Left lobe of liver (tissue), 2 donors: ENCODE data around the gene ZBTB32. TPM values are rescaled to one million over a fixed set of nuclear protein-coding genes. Genes with fewer than 3 reads are reported as not detected.

Experiments
- ATAC-seq: fragments of 200-7000 bp; cut with Tn5 transposase; one replicate; pipeline ENCODE4 v1.9.1; 2020; ENCODE audit warnings: mild to moderate bottlenecking, moderate library complexity
- DNase-seq: peaks from one replicate; pipeline ENCODE4 v3.0.0-alpha.2; 2020; ENCODE audit warnings: low spot score
- total RNA-seq: library from RNA; stranded (reverse); gene quantifications from one replicate; pipeline ENCODE4 v1.2.1, GENCODE V29; 2021
- donor health status: DM: no; HTN: no; CAD: no; lungs with moderate emphysema.
- donor health status: DM: no; HTN: yes; CAD: no.

Gene ZBTB32
- total RNA-seq, 1 donor from 2014 or later: 0.10 TPM

DNA sequence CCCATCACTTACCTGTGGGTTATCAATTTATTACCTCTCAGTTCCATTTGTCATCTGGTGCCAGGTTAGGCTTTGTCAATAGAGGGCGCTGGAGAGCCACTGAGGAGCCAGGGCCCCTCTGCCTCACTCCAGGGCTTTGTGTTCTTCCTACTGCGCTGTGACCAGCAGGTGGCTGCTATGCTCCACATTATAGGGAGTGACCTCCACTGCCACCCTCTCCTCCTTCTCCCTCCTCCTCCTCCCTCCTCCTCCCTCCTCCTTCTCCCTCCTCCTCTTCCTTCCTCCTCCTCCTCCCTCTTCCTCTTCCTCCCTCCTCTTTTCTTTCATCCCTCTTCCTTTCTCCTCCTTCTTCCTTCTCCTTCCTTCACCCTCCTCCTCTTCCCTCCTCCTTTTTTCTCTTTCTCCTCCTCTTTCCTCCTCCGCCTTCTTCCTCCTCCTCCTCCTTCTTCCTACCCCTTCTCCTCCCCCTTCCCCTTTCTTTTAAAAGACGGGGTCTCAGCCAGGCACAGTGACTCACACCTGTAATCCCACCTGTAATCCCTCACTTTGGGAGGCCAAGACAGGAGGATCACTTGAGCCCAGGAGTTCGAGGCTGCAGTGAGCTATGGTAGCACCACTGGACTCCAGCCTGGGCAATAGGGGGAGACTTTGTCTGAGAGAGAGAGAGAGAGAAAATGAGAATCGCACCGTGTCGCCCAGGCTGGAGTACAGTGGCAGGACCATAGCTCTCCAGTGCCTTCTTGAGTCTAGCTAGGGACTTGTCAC lies 10.3 kb upstream of the ZBTB32 start:
- DNase-seq (peak; percentile 87), ATAC-seq (peak; percentile 100)

- no peak for ATAC-seq
- no peak for DNase-seq
These were observed 8.4 kb upstream of the ZBTB32 start for GRCh38 chr19:35695895-35696422.

DNA sequence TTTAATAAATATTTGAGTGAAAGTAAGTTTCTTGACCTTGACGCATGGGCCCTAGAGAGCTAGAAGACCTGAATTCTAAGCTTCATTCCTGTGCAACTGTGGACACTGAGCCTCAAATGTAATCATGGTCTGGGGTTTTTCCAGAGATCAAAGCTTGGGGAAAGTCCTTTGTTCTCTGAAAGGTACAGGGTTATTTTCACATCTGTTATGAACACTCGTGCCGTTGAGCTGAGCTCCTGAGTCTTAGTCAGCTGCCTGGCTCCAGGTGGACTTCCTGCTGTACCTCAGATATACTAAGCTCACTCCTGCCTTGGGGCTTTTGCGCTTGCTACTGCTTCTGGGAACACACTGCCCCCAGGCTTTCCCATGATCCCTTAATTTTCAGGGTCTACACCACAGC lies 7.5 kb upstream of the ZBTB32 start:
- DNase-seq (no peak), ATAC-seq (no peak)

DNA sequence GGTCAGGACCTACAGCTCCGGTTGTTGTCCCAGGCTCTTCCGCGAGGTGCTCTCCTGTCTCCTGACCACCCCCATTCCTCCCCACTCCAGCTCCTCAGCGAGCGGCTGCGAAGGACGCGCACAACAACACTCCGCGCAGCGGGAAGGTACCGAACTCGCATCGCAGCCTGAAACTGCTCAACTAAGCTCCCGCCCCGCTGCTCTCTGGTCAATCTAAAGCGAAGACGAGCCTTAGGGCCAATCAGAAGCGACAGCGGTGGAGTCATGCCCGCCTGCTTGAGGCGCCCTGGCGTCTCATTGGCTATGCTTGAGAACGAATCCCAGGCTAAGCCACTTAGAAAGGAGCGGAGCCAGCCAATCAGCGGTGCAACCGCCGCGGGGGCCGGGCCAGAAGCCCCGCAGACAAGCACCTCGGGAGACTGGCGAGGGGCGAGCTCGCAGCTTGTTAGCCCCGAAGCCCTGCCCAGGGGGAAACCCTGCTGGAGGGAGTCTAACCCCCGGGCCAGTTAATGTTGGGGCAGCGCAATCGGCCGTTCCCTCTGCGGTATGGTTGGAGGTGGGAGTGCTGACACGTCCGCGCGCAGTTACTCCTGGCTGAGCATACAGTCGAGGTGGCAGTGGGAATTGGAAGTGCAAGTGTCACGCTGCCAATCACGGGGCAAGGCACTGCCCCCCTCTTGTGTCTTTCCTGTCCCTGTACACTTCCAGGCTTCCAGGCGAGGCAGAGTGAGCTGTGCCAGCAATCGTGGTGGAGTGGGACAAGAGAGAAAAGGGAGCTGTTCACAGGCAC lies 1.9 kb upstream of the ZBTB32 start:
- peak; percentile 99 for ATAC-seq

DNA sequence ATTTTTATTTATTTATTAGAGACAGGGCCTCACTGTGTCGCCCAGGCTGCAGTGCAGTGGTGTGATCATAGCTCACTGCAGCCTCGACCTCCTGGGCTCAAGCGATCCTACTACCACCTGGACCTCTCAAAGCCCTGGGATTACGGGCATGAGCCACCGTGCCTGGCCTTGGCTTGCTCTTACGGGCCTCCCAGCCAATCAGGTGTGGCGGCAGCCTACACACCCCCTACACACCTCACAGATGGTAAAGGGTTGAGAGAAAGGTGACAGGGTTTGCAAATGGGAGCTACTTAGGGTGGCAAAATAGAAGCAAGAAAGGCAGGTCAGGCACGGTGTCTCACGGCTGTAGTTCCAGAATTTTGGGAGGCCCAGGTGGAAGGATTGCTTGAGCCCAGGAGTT lies 1.0 kb upstream of the ZBTB32 start:
- DNase-seq (no peak), ATAC-seq (no peak)

More for the DNA sequence above, 1.9 kb upstream of the ZBTB32 start:
- DNase-seq: peak; percentile 94

- DNase-seq: no peak
- no peak for ATAC-seq
These were observed 4.0 kb downstream of the ZBTB32 start for GRCh38 chr19:35708391-35708790.

GRCh38 chr19:35710784-35711723 lies 6.7 kb downstream of the ZBTB32 start:
- ATAC-seq: no peak

DNA sequence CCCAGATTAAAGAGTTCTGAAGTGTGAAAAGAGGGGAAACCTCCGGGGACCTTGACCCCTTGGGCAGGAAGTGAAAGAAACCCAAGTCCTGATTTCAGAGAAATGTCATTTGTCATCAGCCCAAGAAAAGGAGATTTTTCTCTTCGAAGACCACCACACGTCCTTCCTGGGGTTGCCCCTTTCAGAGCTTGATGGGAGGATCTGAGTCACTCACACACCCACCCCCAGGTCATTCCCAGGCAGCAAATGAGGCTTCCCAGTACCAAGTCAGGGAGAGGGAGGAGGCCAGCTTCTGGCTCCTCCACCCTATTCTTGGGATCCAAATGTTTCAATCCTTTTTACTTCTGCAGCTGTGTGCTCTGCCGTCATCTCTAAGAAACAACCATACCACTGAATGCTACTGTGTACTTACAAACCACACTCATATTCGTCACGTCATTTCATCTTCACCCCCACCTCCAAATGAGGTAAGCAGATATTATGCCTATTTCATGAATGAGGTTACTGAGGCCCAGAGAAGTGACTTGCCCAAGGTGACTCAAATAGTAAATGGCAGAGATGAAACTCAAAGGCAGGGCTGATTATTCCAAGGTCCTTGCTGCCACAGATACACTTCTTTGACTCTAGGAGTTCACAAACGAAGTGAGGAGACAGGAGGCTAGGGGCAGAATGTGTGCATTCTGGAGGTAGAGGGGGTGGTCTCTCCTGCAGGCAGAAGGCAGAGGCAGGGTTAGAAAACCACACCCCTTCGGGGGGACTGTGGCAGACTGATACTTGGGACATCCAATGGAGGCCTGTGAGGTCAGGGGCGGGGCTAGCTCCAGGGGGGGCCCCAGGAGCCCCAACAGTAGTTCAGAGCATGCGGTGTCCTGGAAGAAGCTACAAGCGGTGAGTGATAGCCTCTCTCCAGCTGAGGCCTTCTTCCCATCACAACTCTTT lies 8.5 kb downstream of the ZBTB32 start:
- ATAC-seq: no peak
- no peak for DNase-seq

More at GRCh38 chr19:35710784-35711723, 6.7 kb downstream of the ZBTB32 start:
- no peak for DNase-seq

DNA sequence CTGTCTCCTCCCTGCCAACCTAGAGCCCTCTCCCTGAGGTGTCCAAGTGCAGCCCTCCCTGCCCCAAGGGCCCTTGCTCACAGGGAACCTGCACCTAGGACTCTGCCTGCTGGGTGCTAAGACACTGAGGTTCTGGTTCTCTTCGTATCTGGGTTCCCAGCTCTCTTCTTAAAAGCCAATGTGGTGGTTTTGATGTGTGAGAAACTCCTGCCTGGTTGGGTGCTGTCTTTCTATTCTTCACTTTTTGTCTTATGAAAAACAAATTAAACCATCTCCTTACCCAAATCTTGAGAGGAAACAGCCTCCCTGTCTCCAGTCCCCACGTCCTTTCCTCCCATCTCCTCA lies 9.1 kb downstream of the ZBTB32 start:
- ATAC-seq (no peak), DNase-seq (no peak)

GRCh38 chr19:35713904-35714495 lies 9.6 kb downstream of the ZBTB32 start:
- DNase-seq (no peak), ATAC-seq (no peak)

- DNase-seq: no peak
- no peak for ATAC-seq
These were observed 10.4 kb downstream of the ZBTB32 start for GRCh38 chr19:35714601-35715354.

- DNase-seq (no peak), ATAC-seq (no peak)
These were observed 11.0 kb downstream of the ZBTB32 start for GRCh38 chr19:35715355-35715809.

DNA sequence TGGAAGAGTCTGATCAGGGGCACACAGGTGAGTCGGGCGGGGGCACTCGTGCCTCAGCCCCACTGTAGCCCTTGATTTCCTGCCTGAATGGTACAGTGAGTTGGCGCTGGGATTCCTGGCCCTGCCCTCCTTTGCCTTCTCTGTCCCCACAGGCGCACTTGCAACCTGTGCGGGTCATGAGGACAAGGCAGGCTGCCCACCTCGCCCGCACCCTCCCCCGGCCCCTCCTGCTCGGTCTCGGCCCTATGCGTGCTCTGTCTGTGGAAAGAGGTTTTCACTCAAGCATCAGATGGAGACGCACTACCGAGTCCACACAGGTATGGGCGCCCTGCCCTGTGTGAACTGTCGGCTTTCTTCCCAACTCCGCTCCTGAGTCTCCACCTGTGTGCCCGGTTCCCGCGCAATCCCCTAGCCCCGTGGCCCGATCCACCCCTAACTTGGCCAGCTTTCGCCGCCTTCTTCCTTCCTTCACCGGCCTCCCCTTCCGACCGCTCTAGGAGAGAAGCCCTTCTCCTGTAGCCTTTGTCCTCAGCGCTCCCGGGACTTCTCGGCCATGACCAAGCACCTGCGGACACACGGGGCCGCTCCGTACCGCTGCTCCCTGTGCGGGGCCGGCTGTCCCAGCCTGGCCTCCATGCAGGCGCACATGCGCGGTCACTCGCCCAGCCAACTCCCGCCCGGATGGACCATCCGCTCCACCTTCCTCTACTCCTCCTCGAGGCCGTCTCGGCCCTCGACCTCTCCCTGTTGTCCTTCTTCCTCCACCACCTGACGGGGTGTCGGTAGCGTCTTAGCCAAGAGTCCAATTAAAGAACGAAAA lies 11.8 kb downstream of the ZBTB32 start:
- peak; percentile 50 for ATAC-seq
- DNase-seq: peak; percentile 80

GRCh38 chr19:35716801-35717664 lies 12.7 kb downstream of the ZBTB32 start:
- DNase-seq (peak; percentile 97), ATAC-seq (peak; percentile 85)

DNA sequence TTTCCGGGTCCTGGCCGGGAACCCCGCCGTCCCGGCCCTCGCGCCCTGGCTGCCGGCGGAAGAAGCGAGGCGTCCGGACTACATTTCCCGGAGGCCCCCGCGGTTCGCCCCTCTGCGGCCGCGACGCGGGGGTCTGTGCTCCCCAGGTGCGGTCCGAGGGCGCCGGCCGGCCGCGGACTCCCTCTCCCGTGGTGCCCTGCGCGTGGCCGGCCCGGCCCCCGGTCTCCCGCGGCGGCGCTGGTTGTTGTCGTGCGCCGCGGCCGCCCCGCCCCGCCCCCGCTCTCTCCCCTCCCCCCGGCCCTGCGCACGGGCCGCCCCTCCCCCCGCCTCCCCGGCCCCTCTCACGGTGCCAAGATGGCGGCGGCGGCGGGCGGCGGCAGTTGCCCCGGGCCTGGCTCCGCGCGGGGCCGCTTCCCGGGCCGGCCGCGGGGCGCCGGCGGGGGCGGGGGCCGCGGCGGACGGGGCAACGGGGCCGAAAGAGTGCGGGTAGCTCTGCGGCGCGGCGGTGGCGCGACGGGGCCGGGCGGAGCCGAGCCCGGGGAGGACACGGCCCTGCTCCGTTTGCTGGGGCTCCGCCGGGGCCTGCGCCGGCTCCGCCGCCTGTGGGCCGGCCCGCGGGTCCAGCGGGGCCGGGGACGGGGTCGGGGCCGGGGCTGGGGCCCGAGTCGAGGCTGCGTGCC lies 13.4 kb downstream of the ZBTB32 start, which contains the start of gene KMT2B:
KMT2B (plus strand) TSS at position 339 of the 680 bp plus-strand sequence; CDS start at position 355, 16 bp downstream.
- ATAC-seq (peak; percentile 67), DNase-seq (no peak)
